Activated CD4-positive, alpha-beta T cell treated with anti-CD3 and anti-CD28 coated beads, Interleukin-2, amount 50 U/mL, for 48 hours (primary cell): ENCODE results near the gene MEGF11.
"Not testable (repeated sequence)": the region's sequence is repeated elsewhere in the genome, so short reads cannot be mapped to it uniquely, and the experiment has no call there.

Source experiments
- DNase-seq, 2 experiments: peaks; one replicate each; pipeline ENCODE4 v3.0.0-alpha.2; 2020

The MEGF11 gene

GRCh38 chr15:65990298-65990981, 263.1 kb downstream of the MEGF11 start:
- DNase-seq: no peak

- no peak for DNase-seq
Observed at GRCh38 chr15:65987100-65987499, 266.4 kb downstream of the MEGF11 start.

- no peak for DNase-seq
Observed at GRCh38 chr15:65986416-65986815, 267.1 kb downstream of the MEGF11 start.

GRCh38 chr15:65985387-65985786, 268.2 kb downstream of the MEGF11 start:
- no peak for DNase-seq

- DNase-seq: no peak
Observed at GRCh38 chr15:65982627-65983322, 270.8 kb downstream of the MEGF11 start.

GRCh38 chr15:65981837-65982626, 271.5 kb downstream of the MEGF11 start:
- peak; percentile 41 to 50 for DNase-seq

- peak; percentile 31 to 46 for DNase-seq
Observed at GRCh38 chr15:65980824-65981456, 272.6 kb downstream of the MEGF11 start.

GRCh38 chr15:65979837-65980236, 273.7 kb downstream of the MEGF11 start:
- DNase-seq: no peak

GRCh38 chr15:65979316-65979715, 274.2 kb downstream of the MEGF11 start:
- DNase-seq: no peak

- DNase-seq: no peak
Observed at GRCh38 chr15:65978110-65978509, 275.4 kb downstream of the MEGF11 start.

- not testable (repeated sequence) for DNase-seq
Observed at GRCh38 chr15:65976196-65976595, 277.4 kb downstream of the MEGF11 start.

GRCh38 chr15:65971741-65971995, 281.9 kb downstream of the MEGF11 start:
- no peak for DNase-seq

- no peak for DNase-seq
Observed at GRCh38 chr15:65970937-65971740, 282.4 kb downstream of the MEGF11 start.

- no peak for DNase-seq
Observed at GRCh38 chr15:65969865-65970816, 283.4 kb downstream of the MEGF11 start.

- DNase-seq: no peak
Observed at GRCh38 chr15:65968511-65968910, 285.0 kb downstream of the MEGF11 start.

GRCh38 chr15:65964792-65965433, 288.6 kb downstream of the MEGF11 start:
- DNase-seq: no peak

- DNase-seq: no peak
Observed at GRCh38 chr15:65963911-65964482, 289.6 kb downstream of the MEGF11 start.

GRCh38 chr15:65963358-65963757, 290.2 kb downstream of the MEGF11 start:
- DNase-seq: no peak

- no peak for DNase-seq
Observed at GRCh38 chr15:65962187-65962586, 291.4 kb downstream of the MEGF11 start.

GRCh38 chr15:65960586-65960985, 293.0 kb downstream of the MEGF11 start:
- DNase-seq: no peak

- DNase-seq: no peak
Observed at GRCh38 chr15:65958835-65959234, 294.7 kb downstream of the MEGF11 start.
